Measurements from ENCODE around the gene PARD3B.

GRCh38 chr2:204517154-204517553 is 28.1 kb upstream of the PARD3B start:
- TF ChIP-seq CTCF (IDR thresholded peaks at IDR 0.05; ENCODE audit: low read depth, low read length, poor library complexity, severe bottlenecking), result no peak
- no peak for TF ChIP-seq EZH2phosphoT487 (IDR thresholded peaks at IDR 0.05; ENCODE audit: borderline replicate concordance, low read length)
